ENCODE data around the gene CHORDC1.
"Not testable (repeated sequence)": the region's sequence is repeated elsewhere in the genome, so short reads cannot be mapped to it uniquely, and the experiment has no call there.

The CHORDC1 gene

GRCh38 chr11:90222459-90223247 lies at the start of gene CHORDC1:
CHORDC1 (minus strand) TSS chr11:90223049; CDS start chr11:90222954, 95 bp downstream.
- peak; percentile 92 for DNase-seq

- no peak for DNase-seq
Measured at GRCh38 chr11:90257158-90257525, 34.3 kb upstream of the CHORDC1 start.

GRCh38 chr11:90256404-90257157 lies 33.7 kb upstream of the CHORDC1 start:
- DNase-seq = no peak

- DNase-seq = no peak
Measured at GRCh38 chr11:90254065-90254464, 31.2 kb upstream of the CHORDC1 start.

- DNase-seq = no peak
Measured at GRCh38 chr11:90252053-90252452, 29.2 kb upstream of the CHORDC1 start.

- no peak for DNase-seq
Measured at GRCh38 chr11:90251599-90251998, 28.8 kb upstream of the CHORDC1 start.

GRCh38 chr11:90250970-90251369 lies 28.1 kb upstream of the CHORDC1 start:
- DNase-seq = no peak

GRCh38 chr11:90246468-90246867 lies 23.6 kb upstream of the CHORDC1 start:
- DNase-seq = no peak

- peak; percentile 14 for DNase-seq
Measured at GRCh38 chr11:90243534-90243933, 20.7 kb upstream of the CHORDC1 start.

GRCh38 chr11:90242894-90243416 lies 20.1 kb upstream of the CHORDC1 start:
- DNase-seq = peak; percentile 13

- DNase-seq = peak; percentile 35
Measured at GRCh38 chr11:90241414-90241813, 18.6 kb upstream of the CHORDC1 start.

- DNase-seq = not testable (repeated sequence)
Measured at GRCh38 chr11:90239967-90240636, 17.3 kb upstream of the CHORDC1 start.

- DNase-seq = no peak
Measured at GRCh38 chr11:90237004-90237403, 14.2 kb upstream of the CHORDC1 start.

- no peak for DNase-seq
Measured at GRCh38 chr11:90235526-90235925, 12.7 kb upstream of the CHORDC1 start.

- no peak for DNase-seq
Measured at GRCh38 chr11:90234977-90235376, 12.1 kb upstream of the CHORDC1 start.

GRCh38 chr11:90229791-90230190 lies 6.9 kb upstream of the CHORDC1 start:
- no peak for DNase-seq

GRCh38 chr11:90228056-90228455 lies 5.2 kb upstream of the CHORDC1 start:
- no peak for DNase-seq

- DNase-seq = no peak
Measured at GRCh38 chr11:90223248-90223585, 368 bp upstream of the CHORDC1 start.

GRCh38 chr11:90221803-90222458 lies 918 bp downstream of the CHORDC1 start:
- DNase-seq = no peak

GRCh38 chr11:90220391-90220790 lies 2.5 kb downstream of the CHORDC1 start:
- DNase-seq = no peak

- no peak for DNase-seq
Measured at GRCh38 chr11:90219438-90219837, 3.4 kb downstream of the CHORDC1 start.

- no peak for DNase-seq
Measured at GRCh38 chr11:90218606-90219005, 4.2 kb downstream of the CHORDC1 start.

- DNase-seq = no peak
Measured at GRCh38 chr11:90216611-90217010, 6.2 kb downstream of the CHORDC1 start.

Measured in DMS79 treated with DMSO at 0.1 percent for 48 hours (cell line).